ENCODE measurements around the gene FKBP8. TPM values are rescaled to one million over a fixed set of nuclear protein-coding genes. Genes with fewer than 3 reads are reported as not detected.

FKBP8 gene
- total and polyA plus RNA-seq, 2 of the 4 experiments (the other 2 are of a cell fraction) = 153 to 289 TPM

GRCh38 chr19:18520848-18521691, 22.3 kb downstream of the FKBP8 start:
- peak overlapping the region; percentile 97 for H3K4ac ChIP-seq (ENCODE audit: low read depth, low read length)
- WGBS, 2 experiments (ENCODE audit: extremely low coverage in 2 of 2, insufficient read length in 1 of 2) = 2% methylated on average over 11 of the region's 41 CpGs; no CpG with 5 or more reads in 1 of the 2 experiments
- H3K14ac ChIP-seq (replicated peaks; ENCODE audit: low read depth, low read length) = peak overlapping the region; percentile 92
- no peaks in the 10 kb centered on the region for H3K36me3 ChIP-seq (ENCODE audit: control insufficient read depth, insufficient read depth, low read length)
- 0 out of 2 replicates have a peak overlapping the region, but pooled peaks have one; percentile 6 for H2BK20ac ChIP-seq (ENCODE audit: low read depth, low read length)
- H4K91ac ChIP-seq (ENCODE audit: insufficient read depth, low read depth, low read length) = peak overlapping the region; percentile 97
- peak overlapping the region; percentile 64 for H3K56ac ChIP-seq (ENCODE audit: extremely low read depth, insufficient read depth, low read length)
- H3K27me3 ChIP-seq (ENCODE audit: control insufficient read depth, insufficient read depth, low read length) = no peaks in the 10 kb centered on the region
- peak overlapping the region; percentile 53 for H3K18ac ChIP-seq (ENCODE audit: low read depth, low read length)
- peak overlapping the region; percentile 95 for H3K9ac ChIP-seq (ENCODE audit: low read depth, low read length)
- peaks cover 46% of the 10 kb centered on the region for H4K20me1 ChIP-seq (ENCODE audit: insufficient read depth, low read length)
- intact Hi-C loops (cut with micrococcal nuclease) (loop anchor here (1.0 kb wide), 1 partner anchor 51 kb away; no protein-coding TSS in a partner anchor), dilution Hi-C loops (cut with HindIII; ENCODE audit: low sequenced_read_pairs, unreplicated experiment) (no loop called here), in situ Hi-C loops (cut with MboI; ENCODE audit: low sequenced_read_pairs) (no loop called here)
- ATAC-seq (ENCODE audit: low read depth) = no peak
- CTCF ChIA-PET = interaction anchor here (0.7 to 1.6 kb wide), 4 partner anchors 57 to 84 kb away, joined by 3 to 4 read pairs (median 4); partner anchors contain the start of gene REX1BD
- peak overlapping the region; percentile 98 for H3K23ac ChIP-seq (ENCODE audit: low read depth, low read length)
- peak overlapping the region; percentile 99 for H2AK9ac ChIP-seq (replicated peaks; ENCODE audit: low read depth, low read length, poor library complexity)
- peak overlapping the region; percentile 94 for H3K27ac ChIP-seq (ENCODE audit: insufficient read depth, low read length)
- POLR2A ChIA-PET (ENCODE audit: unreplicated experiment) = no interaction called here
- peaks cover 0 to 43% of the 10 kb centered on the region in 2 experiments; a peak in 2 of 4 replicates for H3K79me1 ChIP-seq (ENCODE audit: low read depth in 1 of 2, low read length in 2 of 2)
- H3K4me2 ChIP-seq (ENCODE audit: low read depth, low read length) = peak overlapping the region; percentile 86
- H3K4me3 ChIP-seq (ENCODE audit: insufficient read depth, low read depth, low read length) = peak overlapping the region; percentile 92
- peaks cover 2% of the 10 kb centered on the region; the same call in 1 of the 2 replicates for H3K4me1 ChIP-seq (ENCODE audit: control insufficient read depth, insufficient read depth, low read length)
- H2BK120ac ChIP-seq (ENCODE audit: low read depth, low read length) = peak overlapping the region; percentile 90
- H4K5ac ChIP-seq (ENCODE audit: low read depth, low read length) = peak overlapping the region; percentile 56
- peaks cover 15% of the 10 kb centered on the region for H3K9me1 ChIP-seq (ENCODE audit: insufficient read depth, low read length)
- peak overlapping the region; percentile 94; the same call in 2 of the 3 replicates for H2BK15ac ChIP-seq (ENCODE audit: low read depth, low read length)
- peak overlapping the region; percentile 96 for H2BK5ac ChIP-seq (ENCODE audit: low read depth, low read length, poor library complexity, severe bottlenecking)
- DNase-seq = no peak
- no TSS peak for BruUV-seq (replicated peaks)
- H2AFZ ChIP-seq (replicated peaks; ENCODE audit: low read length, poor library complexity) = peak overlapping the region; percentile 95
- peak overlapping the region; percentile 99 for H2AK5ac ChIP-seq (ENCODE audit: low read depth, low read length)
- H4K8ac ChIP-seq (ENCODE audit: low read depth in 2 of 2, low read length in 2 of 2) = peak overlapping the region; percentile 64 to 81; a peak in 3 of 4 replicates
- no peaks in the 10 kb centered on the region for H3K9me3 ChIP-seq (ENCODE audit: control insufficient read depth, insufficient read depth, low read length)
- TF ChIP-seq MAZ (IDR thresholded peaks at IDR 0.05; ENCODE audit: borderline replicate concordance, low read depth, low read length) (peak; percentile 4; the same call in 1 of the 2 replicates), CHD1 (IDR thresholded peaks at IDR 0.05; ENCODE audit: low read depth, low read length) (no peak), RAD21 (IDR thresholded peaks at IDR 0.05; ENCODE audit: low read length) (peak; percentile 1; the same call in 1 of the 2 replicates), NFE2L2 (IDR thresholded peaks at IDR 0.05; ENCODE audit: low read depth, low read length) (no peak), BHLHE40 (IDR thresholded peaks at IDR 0.05; ENCODE audit: low read depth, low read length) (no peak), CEBPB (IDR thresholded peaks at IDR 0.05; ENCODE audit: low read depth, low read length) (no peak), MXI1 (IDR thresholded peaks at IDR 0.05; ENCODE audit: borderline replicate concordance, low read depth, low read length) (peak; percentile 39; the same call in 1 of the 2 replicates), RCOR1 (IDR thresholded peaks at IDR 0.05; ENCODE audit: insufficient replicate concordance, low read length) (no peak), RFX5 (IDR thresholded peaks at IDR 0.05; ENCODE audit: low read depth, low read length) (no peak), POLR2A (IDR thresholded peaks at IDR 0.05; ENCODE audit: low read depth, low read length) (peak; percentile 67), MAFK (IDR thresholded peaks at IDR 0.05; ENCODE audit: low read depth, low read length) (no peak), ELK1 (IDR thresholded peaks at IDR 0.05; ENCODE audit: borderline replicate concordance, low read depth, low read length) (no peak), FOS (IDR thresholded peaks at IDR 0.05; ENCODE audit: low read depth, low read length) (no peak)
- TF ChIP-seq, protein P1, sequence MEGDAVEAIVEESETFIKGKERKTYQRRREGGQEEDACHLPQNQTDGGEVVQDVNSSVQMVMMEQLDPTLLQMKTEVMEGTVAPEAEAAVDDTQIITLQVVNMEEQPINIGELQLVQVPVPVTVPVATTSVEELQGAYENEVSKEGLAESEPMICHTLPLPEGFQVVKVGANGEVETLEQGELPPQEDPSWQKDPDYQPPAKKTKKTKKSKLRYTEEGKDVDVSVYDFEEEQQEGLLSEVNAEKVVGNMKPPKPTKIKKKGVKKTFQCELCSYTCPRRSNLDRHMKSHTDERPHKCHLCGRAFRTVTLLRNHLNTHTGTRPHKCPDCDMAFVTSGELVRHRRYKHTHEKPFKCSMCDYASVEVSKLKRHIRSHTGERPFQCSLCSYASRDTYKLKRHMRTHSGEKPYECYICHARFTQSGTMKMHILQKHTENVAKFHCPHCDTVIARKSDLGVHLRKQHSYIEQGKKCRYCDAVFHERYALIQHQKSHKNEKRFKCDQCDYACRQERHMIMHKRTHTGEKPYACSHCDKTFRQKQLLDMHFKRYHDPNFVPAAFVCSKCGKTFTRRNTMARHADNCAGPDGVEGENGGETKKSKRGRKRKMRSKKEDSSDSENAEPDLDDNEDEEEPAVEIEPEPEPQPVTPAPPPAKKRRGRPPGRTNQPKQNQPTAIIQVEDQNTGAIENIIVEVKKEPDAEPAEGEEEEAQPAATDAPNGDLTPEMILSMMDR (conservative IDR thresholded peaks at IDR 0.05; ENCODE audit: low read depth, low read length) = no peak

Data from IMR-90 (cell line).